Ectodermal cell (in vitro differentiated cells): ENCODE measurements around the gene B9D2.

Source experiments
- H3K27ac ChIP-seq: 2 replicates; pipeline ENCODE4 v1.7.0; 2013; ENCODE audit warnings: mild to moderate bottlenecking, low read depth, low read length; ENCODE audit not compliant: insufficient read depth, poor library complexity, severe bottlenecking
- H3K27me3 ChIP-seq: 2 replicates; pipeline ENCODE4 v1.7.0; 2013; ENCODE audit warnings: mild to moderate bottlenecking, low read length; ENCODE audit not compliant: insufficient read depth, control insufficient read depth, poor library complexity, severe bottlenecking
- H3K36me3 ChIP-seq: one replicate; pipeline ENCODE4 v1.7.0; 2013; ENCODE audit warnings: low read length; ENCODE audit not compliant: control insufficient read depth, insufficient read depth
- H3K4me1 ChIP-seq: one replicate; pipeline ENCODE4 v1.7.0; 2013; ENCODE audit warnings: low read length; ENCODE audit not compliant: control insufficient read depth, insufficient read depth
- H3K4me3 ChIP-seq: 2 replicates; pipeline ENCODE4 v1.7.0; 2013; ENCODE audit warnings: low read depth, low read length, control low read depth; ENCODE audit not compliant: insufficient read depth
- H3K9me3 ChIP-seq: 2 replicates; pipeline ENCODE4 v1.7.0; 2013; ENCODE audit warnings: mild to moderate bottlenecking, low read length, moderate library complexity; ENCODE audit not compliant: control insufficient read depth
- WGBS, 2 experiments: methylation state at CpG; one replicate each; pipeline ENCODE4 v1.1.7; 2013; ENCODE audit warnings: missing lambda C conversion rate in 2 of 2; 5-methylcytosine and 5-hydroxymethylcytosine counted together

The B9D2 gene

DNA sequence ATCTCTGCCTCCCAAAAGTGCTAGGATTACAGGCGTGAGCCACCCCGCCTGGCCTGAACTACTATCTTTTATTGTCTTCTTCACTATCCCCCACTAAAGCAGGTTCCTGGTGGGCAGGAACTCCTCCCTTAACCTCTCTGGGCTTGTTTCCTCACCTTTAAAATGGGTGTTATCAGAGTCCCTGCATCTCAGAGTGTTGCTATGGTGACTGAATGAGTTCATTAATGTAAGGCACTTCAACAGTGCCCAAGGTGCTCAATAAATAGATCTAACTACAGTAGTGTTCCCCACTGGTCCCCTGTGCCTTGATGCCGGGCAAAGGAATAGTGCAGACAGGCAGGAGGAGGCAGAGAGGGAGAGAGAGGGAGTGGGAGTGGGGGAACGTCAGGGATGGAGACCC, 33.5 kb downstream of the B9D2 start:
- H3K27me3 ChIP-seq = peaks cover 6% of the 10 kb centered on the region
- H3K27ac ChIP-seq = no peak overlapping the region
- H3K36me3 ChIP-seq = no peaks in the 10 kb centered on the region
- WGBS, 2 experiments = 88 to 90% methylated on average over 4 of the region's 4 CpGs
- no peak overlapping the region for H3K4me3 ChIP-seq
- no peaks in the 10 kb centered on the region for H3K9me3 ChIP-seq
- peaks cover 13% of the 10 kb centered on the region for H3K4me1 ChIP-seq

DNA sequence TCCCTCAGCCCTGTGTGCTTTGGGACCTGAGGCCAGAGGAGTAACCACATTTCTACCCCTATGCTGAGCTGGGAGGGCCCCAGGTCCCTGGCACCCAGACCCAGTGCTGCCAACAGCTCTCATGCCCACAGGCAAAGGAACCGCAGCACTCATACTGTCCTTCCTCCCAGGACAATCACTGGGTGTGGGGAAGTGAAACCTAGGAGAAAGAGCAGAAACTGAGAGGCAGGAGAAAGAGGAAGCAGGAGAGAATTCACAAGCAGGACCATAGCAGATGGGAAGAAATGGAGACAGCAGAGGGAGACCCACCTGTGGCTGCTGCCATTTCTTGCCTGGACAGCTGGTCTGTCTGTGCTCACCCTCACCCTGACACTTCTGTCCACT, 35.1 kb downstream of the B9D2 start:
- WGBS, 2 experiments = 92 to 100% methylated on average over 1 of the region's 1 CpG
- Histone ChIP-seq H3K27ac (no peak overlapping the region), H3K36me3 (no peaks in the 10 kb centered on the region), H3K27me3 (peaks cover 7% of the 10 kb centered on the region), H3K9me3 (no peaks in the 10 kb centered on the region), H3K4me1 (peaks cover 24% of the 10 kb centered on the region), H3K4me3 (no peak overlapping the region)

DNA sequence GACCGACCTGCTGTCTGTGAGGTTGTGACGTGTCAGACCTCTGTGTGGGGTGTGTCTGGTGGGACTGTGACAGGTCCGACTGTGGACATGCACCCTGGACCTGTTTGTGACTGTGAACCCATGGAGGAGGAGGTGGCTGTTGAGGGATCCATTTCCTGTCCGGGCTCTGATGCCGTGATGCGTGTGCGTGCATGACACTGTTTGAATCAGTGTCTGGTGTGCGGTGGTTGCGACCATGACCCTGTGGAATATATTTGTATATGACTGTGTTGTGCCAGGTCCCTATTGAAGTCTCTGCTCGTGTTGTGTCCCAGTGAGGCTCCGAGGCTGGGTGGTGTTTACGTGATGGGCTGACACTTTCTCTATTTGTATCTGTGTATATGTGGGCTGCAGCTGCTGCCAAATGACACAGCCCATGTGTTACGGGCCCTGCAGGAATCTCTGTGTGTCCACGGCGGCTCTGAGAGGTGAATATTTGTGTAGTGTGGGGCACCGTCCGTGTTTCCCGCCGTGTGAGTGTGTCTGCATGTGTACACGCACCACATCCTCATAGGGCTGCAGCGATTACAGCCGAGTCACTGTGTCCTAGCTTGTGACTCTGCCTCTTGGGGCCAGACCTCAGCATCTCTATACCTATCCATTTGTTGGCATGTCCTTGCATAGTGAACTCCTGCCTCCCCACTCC, 35.6 kb downstream of the B9D2 start:
- 93 to 94% methylated on average over 22 of the region's 22 CpGs for WGBS, 2 experiments
- Histone ChIP-seq H3K27ac (no peak overlapping the region), H3K27me3 (peaks cover 7% of the 10 kb centered on the region), H3K4me1 (peaks cover 29% of the 10 kb centered on the region), H3K4me3 (no peak overlapping the region), H3K36me3 (no peaks in the 10 kb centered on the region), H3K9me3 (no peaks in the 10 kb centered on the region)

DNA sequence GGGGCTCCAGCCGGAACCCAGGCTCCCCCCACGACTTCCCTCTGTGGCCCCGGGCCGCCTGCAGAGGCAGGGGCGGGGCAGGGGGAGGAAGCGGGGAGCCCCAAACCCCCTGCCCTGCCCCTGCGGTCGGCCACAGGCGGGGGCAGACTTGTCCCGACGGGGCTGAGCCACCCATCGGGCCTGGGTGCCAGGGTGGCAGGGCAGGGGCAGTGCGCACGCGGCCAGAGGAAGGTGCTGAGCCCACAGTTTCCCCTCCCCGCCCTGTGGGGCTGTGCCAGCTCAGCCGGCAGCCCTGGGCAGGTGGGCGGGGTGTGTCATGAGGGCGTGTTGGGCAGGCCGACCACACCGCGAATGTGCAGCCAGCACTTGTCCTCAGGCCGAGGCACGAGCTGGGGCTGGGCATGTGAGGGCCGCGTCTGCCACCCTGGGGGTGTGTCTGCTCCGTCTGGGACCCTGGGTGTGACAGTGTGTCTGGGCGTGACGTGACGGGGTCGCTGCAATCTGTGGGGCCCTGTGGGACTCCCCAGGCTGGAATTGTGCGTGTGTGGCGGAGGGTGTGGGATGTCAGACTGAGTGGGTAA, 36.3 kb downstream of the B9D2 start:
- WGBS, 2 experiments = 63% methylated on average over 33 of the region's 33 CpGs
- Histone ChIP-seq H3K4me1 (peaks cover 34% of the 10 kb centered on the region), H3K27me3 (peaks cover 7% of the 10 kb centered on the region), H3K27ac (no peak overlapping the region), H3K9me3 (no peaks in the 10 kb centered on the region), H3K36me3 (no peaks in the 10 kb centered on the region), H3K4me3 (no peak overlapping the region)

DNA sequence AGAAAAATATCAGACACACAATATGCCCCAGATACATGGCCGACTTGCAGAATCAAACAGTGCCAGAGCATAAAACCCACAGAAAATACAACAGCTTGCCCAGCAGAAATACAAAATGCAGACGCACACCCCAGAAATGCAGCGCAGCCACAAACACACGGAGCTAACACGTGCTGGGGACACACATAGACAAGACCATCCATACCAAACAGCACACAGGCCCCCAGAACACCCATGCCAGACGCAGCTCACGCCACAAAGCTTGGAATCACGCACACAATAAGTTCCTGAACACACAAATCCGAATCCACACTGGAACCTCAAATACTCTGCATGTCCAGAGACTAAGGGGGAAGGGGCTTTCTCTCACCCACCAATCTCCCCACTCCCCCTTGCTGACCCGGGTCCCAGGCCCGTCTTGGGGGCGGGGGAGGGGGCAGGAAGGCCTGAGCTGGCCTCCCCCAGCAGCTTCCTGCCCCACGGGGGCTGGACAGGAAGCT, 36.8 kb downstream of the B9D2 start:
- WGBS, 2 experiments = 66% methylated on average over 13 of the region's 13 CpGs
- Histone ChIP-seq H3K36me3 (no peaks in the 10 kb centered on the region), H3K27ac (no peak overlapping the region), H3K9me3 (no peaks in the 10 kb centered on the region), H3K4me1 (peaks cover 34% of the 10 kb centered on the region), H3K27me3 (peaks cover 7% of the 10 kb centered on the region), H3K4me3 (no peak overlapping the region)

DNA sequence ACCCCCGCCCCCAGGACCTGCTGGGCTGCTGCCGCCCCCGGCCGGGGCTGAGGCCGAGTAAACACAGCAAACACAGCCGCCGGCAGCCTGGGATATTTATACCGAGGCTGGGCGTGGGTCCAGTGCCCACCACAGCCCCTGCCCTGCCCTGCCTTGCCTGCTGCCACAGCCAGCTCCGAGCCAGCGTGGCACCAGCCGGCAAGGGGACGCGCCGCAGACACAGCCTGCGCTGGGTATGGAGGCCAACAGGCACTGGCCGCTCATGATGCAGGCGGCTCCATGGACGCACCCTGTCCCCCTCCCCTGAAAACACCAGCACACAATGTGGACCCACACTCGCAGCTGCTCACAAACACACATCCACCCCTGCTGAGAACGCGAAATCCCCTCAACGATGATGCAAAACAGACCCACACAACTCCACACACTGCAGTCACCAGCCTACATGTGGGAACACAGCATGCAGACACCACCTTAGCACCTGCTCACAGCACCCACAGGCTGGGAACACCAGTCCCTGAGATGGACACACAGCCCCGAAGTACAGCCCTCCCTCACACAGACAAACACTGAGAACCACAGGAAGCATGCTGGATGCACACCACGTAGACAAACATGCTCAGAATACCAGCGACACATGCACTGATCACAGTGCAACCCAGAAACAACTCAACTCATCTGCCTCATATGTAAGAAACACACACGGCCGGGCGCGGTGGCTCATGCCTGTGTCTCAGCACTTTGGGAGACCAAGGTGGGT, 37.8 kb downstream of the B9D2 start:
- 35 to 40% methylated on average over 30 of the region's 30 CpGs for WGBS, 2 experiments
- Histone ChIP-seq H3K36me3 (no peaks in the 10 kb centered on the region), H3K4me1 (peaks cover 34% of the 10 kb centered on the region), H3K27me3 (peaks cover 7% of the 10 kb centered on the region), H3K4me3 (peak overlapping the region; percentile 24), H3K9me3 (no peaks in the 10 kb centered on the region), H3K27ac (no peak overlapping the region)

DNA sequence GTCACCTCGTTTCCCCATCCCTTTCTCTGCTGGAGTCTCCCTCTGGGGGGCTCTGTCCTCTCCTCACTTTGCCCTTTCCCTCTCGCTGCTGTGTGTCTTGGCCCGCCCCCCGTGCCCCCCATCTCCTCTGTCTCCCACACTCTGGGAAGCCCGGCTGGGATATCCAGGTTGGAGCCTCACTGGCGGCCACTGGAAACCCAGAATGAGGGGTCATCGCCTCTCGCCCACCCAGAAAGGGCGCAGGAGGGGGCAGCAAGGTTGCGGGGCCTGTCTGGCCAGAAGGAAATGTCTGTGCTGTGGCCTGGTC, 38.4 kb downstream of the B9D2 start:
- Histone ChIP-seq H3K4me1 (peaks cover 34% of the 10 kb centered on the region), H3K27ac (no peak overlapping the region), H3K27me3 (peaks cover 7% of the 10 kb centered on the region), H3K9me3 (no peaks in the 10 kb centered on the region), H3K4me3 (peak overlapping the region; percentile 24), H3K36me3 (peaks cover 2% of the 10 kb centered on the region)
- WGBS, 2 experiments = 3 to 4% methylated on average over 10 of the region's 10 CpGs

DNA sequence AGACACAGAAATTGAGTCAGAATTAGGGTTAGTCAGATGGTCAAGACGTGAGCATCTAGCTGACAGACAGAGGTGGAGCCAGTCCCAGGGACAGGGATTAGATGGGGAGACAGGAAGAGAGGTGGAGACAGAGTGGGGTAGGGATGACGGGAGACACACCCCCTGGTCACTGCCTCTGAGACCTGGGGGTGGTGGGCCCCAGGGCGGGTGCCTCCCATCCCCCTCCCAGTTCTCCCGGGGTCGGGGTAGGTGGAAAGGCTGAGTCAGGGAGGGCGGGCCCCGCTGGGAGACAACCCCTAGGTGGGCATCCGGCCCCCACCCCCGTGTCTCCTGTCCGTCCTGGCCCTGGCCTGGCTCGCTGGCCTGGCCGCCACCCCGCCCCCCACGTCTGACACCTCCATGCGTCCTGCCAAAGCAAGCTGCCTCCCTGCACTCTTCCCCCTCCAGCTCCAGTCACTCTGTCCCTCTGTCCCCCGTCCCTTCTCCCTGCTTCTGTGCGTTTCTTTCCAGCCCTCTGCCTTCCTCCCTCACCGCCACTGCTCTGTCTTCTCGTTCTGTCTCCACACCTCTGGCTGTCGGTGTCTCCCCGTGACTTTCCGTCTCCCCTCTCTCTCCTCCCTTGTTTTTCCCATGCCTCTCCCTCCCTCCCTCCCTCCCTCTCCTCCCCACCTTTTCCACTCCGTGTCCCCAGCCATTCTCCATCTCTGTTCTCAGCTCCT, 38.9 kb downstream of the B9D2 start:
- Histone ChIP-seq H3K27ac (no peak overlapping the region), H3K36me3 (peaks cover 6% of the 10 kb centered on the region), H3K27me3 (peaks cover 7% of the 10 kb centered on the region), H3K4me1 (peaks cover 34% of the 10 kb centered on the region), H3K9me3 (no peaks in the 10 kb centered on the region), H3K4me3 (peak overlapping the region; percentile 24)
- WGBS, 2 experiments = 1% methylated on average over 23 of the region's 23 CpGs

DNA sequence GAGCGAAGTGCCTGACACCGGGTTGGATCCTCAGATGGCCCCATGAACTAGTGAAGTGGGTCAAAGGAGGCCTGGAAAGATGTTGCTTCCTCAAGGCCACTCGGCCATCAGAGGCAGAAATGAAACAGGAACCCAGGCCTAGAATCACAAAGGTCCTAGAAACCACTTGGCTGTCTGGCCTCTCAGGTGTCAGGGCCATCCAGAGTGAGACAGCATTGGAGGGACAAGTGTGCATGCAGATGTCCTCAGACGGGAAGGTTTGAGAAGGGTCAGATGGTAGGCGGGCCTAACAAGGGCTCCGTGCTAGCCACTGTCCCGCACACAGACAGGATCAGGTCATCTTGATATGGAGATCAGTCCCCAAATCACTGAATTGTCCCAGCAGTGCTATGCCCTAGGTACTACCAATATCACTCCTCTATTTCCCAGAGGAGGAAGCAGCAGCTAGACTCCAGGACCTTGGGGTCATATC, 39.7 kb downstream of the B9D2 start:
- WGBS, 2 experiments = 75 to 76% methylated on average over 7 of the region's 7 CpGs
- Histone ChIP-seq H3K9me3 (no peaks in the 10 kb centered on the region), H3K27ac (no peak overlapping the region), H3K27me3 (peaks cover 7% of the 10 kb centered on the region), H3K4me1 (peaks cover 34% of the 10 kb centered on the region), H3K4me3 (no peak overlapping the region), H3K36me3 (peaks cover 14% of the 10 kb centered on the region)
